Mesendoderm (in vitro differentiated cells): Measurements from ENCODE around the gene STARD3NL.

ENCODE experiments used
- DNase-seq: peaks from one replicate; pipeline ENCODE4 v3.0.0; 2013
- H2AK5ac ChIP-seq: 2 replicates; pipeline ENCODE4 v1.6.1; 2013; ENCODE audit warnings: low read length, inconsistent platforms
- H2BK120ac ChIP-seq: 2 replicates; pipeline ENCODE4 v1.6.1; 2013; ENCODE audit warnings: low read depth, mild to moderate bottlenecking, low read length, moderate library complexity, mixed read lengths
- H2BK15ac ChIP-seq: replicated peaks from 2 replicates; pipeline ENCODE4 v1.6.1; 2013; ENCODE audit warnings: low read depth, mild to moderate bottlenecking, moderate library complexity
- H2BK5ac ChIP-seq: 2 replicates; pipeline ENCODE4 v1.6.1; 2013; ENCODE audit warnings: low read length, inconsistent platforms
- H3K18ac ChIP-seq: 2 replicates; pipeline ENCODE4 v1.6.1; 2013; ENCODE audit warnings: mild to moderate bottlenecking, low read length, mixed read lengths
- H3K23ac ChIP-seq: one replicate; pipeline ENCODE4 v1.6.1; 2013; ENCODE audit warnings: low read length
- H3K27ac ChIP-seq: 2 replicates; pipeline ENCODE4 v1.5.1; 2013; ENCODE audit warnings: low read depth, mild to moderate bottlenecking, inconsistent platforms, low read length, moderate library complexity
- H3K27me3 ChIP-seq: 2 replicates; pipeline ENCODE4 v1.6.1; 2013; ENCODE audit warnings: low read length, control low read depth, mild to moderate bottlenecking, inconsistent platforms; ENCODE audit not compliant: insufficient read depth, poor library complexity
- H3K36me3 ChIP-seq: 2 replicates; pipeline ENCODE4 v1.6.1; 2013; ENCODE audit warnings: low read length, inconsistent platforms; ENCODE audit not compliant: control insufficient read depth, insufficient read depth
- H3K4ac ChIP-seq: one replicate; pipeline ENCODE4 v1.6.1; 2013; ENCODE audit warnings: low read depth, mild to moderate bottlenecking, low read length, moderate library complexity
- H3K4me1 ChIP-seq: 2 replicates; pipeline ENCODE4 v1.6.1; 2013; ENCODE audit warnings: low read depth, low read length, inconsistent platforms; ENCODE audit not compliant: control insufficient read depth
- H3K4me2 ChIP-seq: 2 replicates; pipeline ENCODE4 v1.6.1; 2013; ENCODE audit warnings: low read length
- H3K4me3 ChIP-seq: 2 replicates; pipeline ENCODE4 v1.5.1; 2013; ENCODE audit warnings: mild to moderate bottlenecking, low read length
- H3K56ac ChIP-seq: one replicate; pipeline ENCODE4 v1.6.1; 2013; ENCODE audit warnings: low read length
- H3K79me1 ChIP-seq: 2 replicates; pipeline ENCODE4 v1.6.1; 2013; ENCODE audit warnings: low read length, inconsistent platforms
- H3K79me2 ChIP-seq: 2 replicates; pipeline ENCODE4 v1.6.1; 2013; ENCODE audit warnings: mild to moderate bottlenecking, low read length; ENCODE audit not compliant: control insufficient read depth, insufficient read depth
- H3K9ac ChIP-seq: 2 replicates; pipeline ENCODE4 v1.6.1; 2013; ENCODE audit warnings: low read length, inconsistent platforms
- H4K5ac ChIP-seq: one replicate; pipeline ENCODE4 v1.6.1; 2013; ENCODE audit warnings: low read length
- H4K8ac ChIP-seq: one replicate; pipeline ENCODE4 v1.6.1; 2013; ENCODE audit warnings: low read depth, mild to moderate bottlenecking, control low read depth, low read length, moderate library complexity
- WGBS: extraction: QIAGEN DNeasy Blood & Tissue Kit; methylation state at CpG from one replicate; pipeline ENCODE4 v1.1.7; 2013; ENCODE audit warnings: low lambda C conversion rate, missing lambda C conversion rate; ENCODE audit not compliant: insufficient coverage; ENCODE audit errors: extremely low coverage; 5-methylcytosine and 5-hydroxymethylcytosine counted together

Gene STARD3NL

DNA sequence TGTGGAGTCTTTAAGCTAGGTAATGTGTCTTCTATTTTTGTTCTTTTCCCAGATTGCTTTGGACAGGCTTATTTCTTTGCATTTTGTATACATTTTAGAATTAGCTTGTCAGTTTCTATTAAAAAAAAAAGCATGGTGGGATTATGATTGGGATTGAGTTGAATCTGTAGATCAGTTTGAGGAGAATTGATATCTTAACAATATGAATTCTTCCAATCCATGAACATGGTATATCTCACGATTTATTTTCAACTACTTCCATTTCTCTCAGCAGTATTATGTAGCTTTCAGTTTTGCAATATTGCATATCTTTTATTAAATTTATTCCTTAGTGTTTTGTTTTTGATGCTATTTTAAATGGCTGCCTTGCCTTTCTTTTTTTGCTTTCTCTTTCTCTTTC is 13.7 kb downstream of the STARD3NL start:
- no peak overlapping the region for H2BK5ac ChIP-seq
- no peak overlapping the region for H2BK15ac ChIP-seq
- H3K79me2 ChIP-seq: peaks cover 27% of the 10 kb centered on the region
- no peak overlapping the region for H3K27ac ChIP-seq
- H3K23ac ChIP-seq: no peak overlapping the region
- H4K5ac ChIP-seq: no peak overlapping the region
- no peak overlapping the region for H3K56ac ChIP-seq
- no peak for DNase-seq
- no peak overlapping the region for H3K4ac ChIP-seq
- H3K4me1 ChIP-seq: peaks cover 13% of the 10 kb centered on the region
- H3K4me2 ChIP-seq: no peak overlapping the region
- no peak overlapping the region for H3K9ac ChIP-seq
- H3K4me3 ChIP-seq: no peak overlapping the region
- H3K18ac ChIP-seq: no peak overlapping the region
- no peak overlapping the region for H2BK120ac ChIP-seq
- no CpG with 5 or more reads among the region's 1 CpG for WGBS
- H3K27me3 ChIP-seq: no peaks in the 10 kb centered on the region
- no peak overlapping the region for H2AK5ac ChIP-seq
- peaks cover 18% of the 10 kb centered on the region for H3K79me1 ChIP-seq
- no peaks in the 10 kb centered on the region for H3K36me3 ChIP-seq
- no peak overlapping the region for H4K8ac ChIP-seq

DNA sequence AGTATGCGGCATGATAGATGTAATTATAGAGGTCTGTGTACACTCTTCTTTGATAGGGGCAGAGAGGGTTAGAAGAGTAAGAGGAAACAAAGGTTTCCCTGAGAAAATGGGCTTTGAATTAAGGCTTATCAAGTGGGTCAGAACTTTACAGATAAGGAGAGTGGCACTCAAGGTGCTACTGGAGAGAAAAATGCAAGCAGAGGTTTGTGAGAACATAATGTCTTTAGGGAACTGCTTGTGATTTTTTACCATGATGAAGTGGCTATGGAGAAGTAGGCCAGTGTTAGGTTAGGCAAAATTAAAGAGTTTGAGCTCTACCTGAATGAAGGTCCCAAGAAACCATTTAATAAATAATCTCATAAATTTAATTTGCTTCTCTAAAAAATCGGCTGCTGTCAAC is 14.3 kb downstream of the STARD3NL start:
- H3K79me2 ChIP-seq: peaks cover 24% of the 10 kb centered on the region
- no peak overlapping the region for H4K5ac ChIP-seq
- H2AK5ac ChIP-seq: no peak overlapping the region
- H4K8ac ChIP-seq: no peak overlapping the region
- no peaks in the 10 kb centered on the region for H3K27me3 ChIP-seq
- no CpG with 5 or more reads among the region's 2 CpGs for WGBS
- no peak overlapping the region for H3K4ac ChIP-seq
- no peak overlapping the region for H2BK120ac ChIP-seq
- no peak overlapping the region for H3K9ac ChIP-seq
- no peak overlapping the region for H3K4me3 ChIP-seq
- H3K4me1 ChIP-seq: peaks cover 10% of the 10 kb centered on the region
- no peak overlapping the region for H2BK5ac ChIP-seq
- no peak overlapping the region for H3K56ac ChIP-seq
- no peak for DNase-seq
- H3K4me2 ChIP-seq: no peak overlapping the region
- no peak overlapping the region for H3K23ac ChIP-seq
- no peaks in the 10 kb centered on the region for H3K36me3 ChIP-seq
- H2BK15ac ChIP-seq: no peak overlapping the region
- no peak overlapping the region for H3K18ac ChIP-seq
- H3K27ac ChIP-seq: no peak overlapping the region
- peaks cover 15% of the 10 kb centered on the region for H3K79me1 ChIP-seq

DNA sequence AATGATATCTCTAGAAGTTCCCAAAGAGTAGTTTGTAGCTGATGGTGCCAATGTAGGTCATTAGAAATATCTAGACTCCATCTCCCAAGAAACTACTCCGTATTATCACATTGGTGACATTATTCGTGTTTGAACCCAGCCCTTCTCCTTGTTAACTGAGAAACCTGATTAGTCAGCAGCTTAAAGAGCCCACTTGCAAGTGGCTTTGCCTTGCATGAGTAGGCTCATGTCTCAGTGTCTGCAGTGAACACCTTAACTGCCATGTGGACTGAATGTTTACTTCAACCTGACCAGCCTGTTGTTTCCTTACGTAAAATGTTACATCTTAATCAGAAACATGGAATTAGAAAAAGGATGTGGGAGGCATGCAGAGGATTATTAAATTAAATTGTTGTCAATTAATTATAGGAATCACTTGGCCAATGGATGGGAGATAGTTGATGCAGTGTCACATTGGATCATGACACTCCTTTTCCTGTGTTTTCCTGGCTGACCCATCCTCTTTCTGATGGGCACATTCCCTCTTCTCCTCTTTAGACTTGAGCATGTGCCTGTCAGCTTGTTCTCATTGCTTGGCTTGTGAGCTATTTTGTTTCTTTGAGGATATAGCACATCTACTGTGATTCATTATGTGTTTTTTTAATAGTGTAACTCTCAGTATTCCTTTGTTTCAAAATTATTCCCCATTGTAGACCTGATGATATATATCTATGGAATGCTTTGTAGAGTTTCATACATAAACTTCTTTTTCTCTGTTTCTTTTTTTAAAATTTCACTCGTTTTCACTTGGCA is 18.0 kb downstream of the STARD3NL start:
- Histone ChIP-seq H2AK5ac (no peak overlapping the region), H2BK120ac (no peak overlapping the region), H2BK15ac (no peak overlapping the region), H3K4me2 (no peak overlapping the region), H3K56ac (no peak overlapping the region), H3K23ac (no peak overlapping the region), H2BK5ac (no peak overlapping the region), H3K79me2 (peaks cover 24% of the 10 kb centered on the region), H4K5ac (no peak overlapping the region), H3K36me3 (no peaks in the 10 kb centered on the region), H3K27ac (no peak overlapping the region), H3K27me3 (no peaks in the 10 kb centered on the region), H4K8ac (no peak overlapping the region), H3K4me3 (no peak overlapping the region), H3K79me1 (peaks cover 22% of the 10 kb centered on the region), H3K4me1 (peaks cover 2% of the 10 kb centered on the region), H3K9ac (no peak overlapping the region), H3K18ac (no peak overlapping the region), H3K4ac (no peak overlapping the region)
- no peak for DNase-seq
- no CpG with 5 or more reads among the region's 4 CpGs for WGBS

DNA sequence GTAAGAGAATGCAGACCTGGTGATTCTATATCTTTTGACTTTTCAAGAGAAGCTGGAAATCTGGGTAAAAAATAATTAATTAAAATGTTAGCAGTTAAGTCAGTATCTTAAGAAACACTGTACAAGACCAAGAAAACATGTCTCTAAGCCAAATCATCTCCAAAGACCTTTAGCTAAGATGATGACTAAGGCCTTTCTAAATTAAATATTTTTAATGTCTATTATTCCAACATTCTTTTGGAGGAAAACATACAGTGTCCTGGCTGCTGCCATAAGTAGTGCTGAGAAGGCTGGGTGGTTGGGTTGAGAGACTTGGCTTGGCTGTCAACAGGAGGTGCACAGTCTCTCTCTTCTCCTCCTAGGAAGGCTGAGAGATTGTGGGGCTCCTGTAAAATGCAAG is 20.3 kb downstream of the STARD3NL start:
- Histone ChIP-seq H3K4me3 (no peak overlapping the region), H3K27ac (no peak overlapping the region), H3K79me1 (peaks cover 19% of the 10 kb centered on the region), H3K56ac (no peak overlapping the region), H3K4ac (no peak overlapping the region), H3K4me2 (no peak overlapping the region), H3K4me1 (peaks cover 2% of the 10 kb centered on the region), H3K79me2 (peaks cover 17% of the 10 kb centered on the region), H3K27me3 (no peaks in the 10 kb centered on the region), H4K5ac (no peak overlapping the region), H3K18ac (no peak overlapping the region), H4K8ac (no peak overlapping the region), H3K23ac (no peak overlapping the region), H2AK5ac (no peak overlapping the region), H3K9ac (no peak overlapping the region), H2BK15ac (no peak overlapping the region), H2BK5ac (no peak overlapping the region), H3K36me3 (no peaks in the 10 kb centered on the region), H2BK120ac (no peak overlapping the region)
- no peak for DNase-seq

DNA sequence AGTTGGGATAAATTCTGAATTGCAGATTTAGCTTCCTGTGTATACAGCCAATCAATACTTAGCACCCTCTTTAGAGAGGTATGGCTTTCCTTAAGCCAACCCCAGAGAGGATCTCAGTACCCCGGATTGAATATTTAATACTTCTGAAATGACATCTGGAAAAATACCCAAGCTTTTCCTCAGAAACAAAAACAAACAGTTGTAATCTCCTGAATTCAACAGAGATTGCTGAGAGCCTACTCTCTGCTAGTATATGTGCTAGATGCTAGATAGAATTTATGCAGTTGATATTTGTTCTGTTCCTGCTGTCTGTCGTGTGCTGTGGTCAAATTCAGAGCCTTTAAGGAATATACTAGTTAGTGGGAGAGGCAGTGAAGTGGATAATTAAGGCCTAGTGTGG is 21.1 kb downstream of the STARD3NL start:
- Histone ChIP-seq H2AK5ac (no peak overlapping the region), H3K18ac (no peak overlapping the region), H3K9ac (no peak overlapping the region), H3K4me2 (no peak overlapping the region), H4K8ac (no peak overlapping the region), H4K5ac (no peak overlapping the region), H3K27ac (no peak overlapping the region), H3K27me3 (no peaks in the 10 kb centered on the region), H2BK15ac (no peak overlapping the region), H3K4me3 (no peak overlapping the region), H3K79me2 (peaks cover 17% of the 10 kb centered on the region), H3K56ac (no peak overlapping the region), H2BK5ac (no peak overlapping the region), H3K36me3 (no peaks in the 10 kb centered on the region), H3K79me1 (peaks cover 19% of the 10 kb centered on the region), H3K4ac (no peak overlapping the region), H3K23ac (no peak overlapping the region), H2BK120ac (no peak overlapping the region), H3K4me1 (peaks cover 2% of the 10 kb centered on the region)
- DNase-seq: no peak
- WGBS: no CpG with 5 or more reads among the region's 2 CpGs

DNA sequence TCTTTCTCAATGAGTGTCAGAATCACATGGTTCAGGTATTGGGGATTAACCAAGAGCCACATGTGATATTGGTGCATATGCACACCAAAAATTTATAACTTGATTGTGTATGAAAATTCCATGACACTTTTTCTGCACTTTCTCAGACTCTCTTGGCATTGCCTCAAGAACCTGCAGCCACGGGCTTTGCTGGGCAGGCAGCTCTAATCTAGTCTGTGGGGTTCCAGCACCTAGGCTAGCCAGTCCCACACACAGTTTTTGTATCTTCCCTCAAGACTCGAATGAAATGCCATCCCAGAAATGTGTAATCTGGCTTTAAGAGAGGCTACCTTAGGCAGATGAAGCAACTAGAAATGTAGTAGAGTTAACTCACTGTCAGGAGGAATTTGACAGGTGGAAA is 21.7 kb downstream of the STARD3NL start:
- Histone ChIP-seq H3K4me2 (no peak overlapping the region), H3K23ac (no peak overlapping the region), H3K4me1 (peaks cover 2% of the 10 kb centered on the region), H3K27me3 (no peaks in the 10 kb centered on the region), H3K18ac (no peak overlapping the region), H3K79me2 (peaks cover 17% of the 10 kb centered on the region), H3K36me3 (no peaks in the 10 kb centered on the region), H3K27ac (no peak overlapping the region), H2AK5ac (no peak overlapping the region), H2BK5ac (no peak overlapping the region), H2BK15ac (no peak overlapping the region), H3K4me3 (no peak overlapping the region), H4K8ac (no peak overlapping the region), H4K5ac (no peak overlapping the region), H3K9ac (no peak overlapping the region), H2BK120ac (no peak overlapping the region), H3K79me1 (peaks cover 19% of the 10 kb centered on the region), H3K56ac (no peak overlapping the region), H3K4ac (no peak overlapping the region)
- WGBS: no CpG with 5 or more reads among the region's 2 CpGs
- no peak for DNase-seq
